ENCODE measurements around the gene TPH1.
"Not testable (repeated sequence)": the region's sequence is repeated elsewhere in the genome, so short reads cannot be mapped to it uniquely, and the experiment has no call there.

Gene TPH1

DNA sequence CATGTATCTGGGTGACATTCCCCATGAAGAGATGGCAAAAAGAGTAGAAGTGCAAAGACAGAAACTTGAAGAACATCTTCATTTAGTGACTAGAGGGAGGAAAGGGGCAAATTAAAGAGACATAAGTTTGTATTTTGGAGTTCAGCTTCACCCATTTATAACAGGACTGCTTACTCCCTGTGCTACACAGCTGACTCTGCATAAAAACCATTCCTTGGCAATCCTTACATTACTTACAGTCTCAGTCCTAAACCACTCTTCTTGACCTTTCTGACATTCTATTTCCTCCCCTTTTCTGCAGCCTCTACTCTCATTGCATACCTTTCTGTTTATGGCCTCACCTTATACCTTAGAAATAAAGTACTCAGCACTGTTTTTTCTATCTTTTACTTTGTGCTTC is 26.4 kb downstream of the TPH1 start:
- no peak for DNase-seq (ENCODE audit: low read depth)

DNA sequence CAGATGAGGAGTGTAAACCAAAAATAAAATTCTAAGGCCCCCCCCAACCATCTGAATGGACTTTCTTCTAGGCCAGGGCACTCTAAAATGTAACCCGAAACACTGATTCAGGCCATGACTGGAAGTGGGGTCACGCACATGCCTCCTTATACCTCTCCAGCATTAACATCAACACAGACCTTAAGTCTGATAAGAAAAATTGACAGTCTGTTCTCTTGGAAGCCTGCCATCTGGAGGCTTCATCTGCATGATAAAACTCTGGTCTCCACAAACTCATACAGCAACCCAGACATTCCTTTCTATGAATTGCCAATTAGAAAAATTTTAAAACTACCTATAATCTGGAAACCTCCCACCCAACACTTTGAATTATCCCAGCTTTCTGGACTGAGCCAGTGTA is 29.3 kb downstream of the TPH1 start:
- no peak for DNase-seq (ENCODE audit: low read depth)

GRCh38 chr11:18014876-18015275 is 31.2 kb downstream of the TPH1 start:
- no peak for DNase-seq (ENCODE audit: low read depth)

DNA sequence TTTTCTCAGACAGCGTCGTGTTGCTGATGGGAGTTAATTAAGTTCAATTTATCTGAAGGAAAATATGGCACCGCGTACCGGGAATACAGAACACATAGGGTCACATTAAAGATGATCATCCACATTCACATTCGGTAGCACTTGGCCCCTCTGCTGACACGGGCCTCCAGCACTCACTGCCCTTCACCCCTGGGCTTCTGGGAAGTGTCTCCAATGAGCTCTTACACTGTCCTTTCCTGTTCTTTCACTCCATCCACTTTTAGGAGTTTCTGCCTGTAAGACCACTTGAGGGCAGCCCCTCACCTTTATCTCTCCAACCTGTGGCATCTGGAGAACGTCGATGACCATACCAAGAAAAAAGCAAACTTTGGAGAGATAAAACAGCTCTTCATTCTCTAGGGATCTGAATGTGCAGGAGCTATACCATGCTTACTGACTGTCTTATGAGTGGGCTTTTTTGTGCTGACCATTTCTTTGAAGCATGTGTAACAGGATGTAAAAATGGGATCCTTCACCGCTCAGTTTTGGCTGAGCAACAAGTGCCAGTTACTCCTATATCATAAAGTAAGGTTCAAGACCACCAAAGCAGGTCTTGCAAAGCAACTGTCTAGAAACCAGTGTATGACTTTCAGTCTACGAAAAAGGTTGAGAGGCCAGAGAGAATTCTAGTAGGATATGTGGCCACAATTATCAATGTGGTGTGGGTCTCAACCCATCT is 32.1 kb downstream of the TPH1 start:
- no peak for DNase-seq (ENCODE audit: low read depth)

- DNase-seq (ENCODE audit: low read depth), result peak; percentile 82
These were observed 32.9 kb downstream of the TPH1 start, which contains the start of gene SERGEF for GRCh38 chr11:18012906-18013781. TSS of gene SERGEF (minus strand) at chr11:18013047. CDS start at chr11:18013010, 37 bp downstream.

- DNase-seq (ENCODE audit: low read depth), result no peak
These were observed 33.8 kb downstream of the TPH1 start for GRCh38 chr11:18012122-18012905.

- no peak for DNase-seq (ENCODE audit: low read depth)
These were observed 34.4 kb downstream of the TPH1 start for GRCh38 chr11:18011633-18012032.

- no peak for DNase-seq (ENCODE audit: low read depth)
These were observed 35.0 kb downstream of the TPH1 start for GRCh38 chr11:18010977-18011586.

- no peak for DNase-seq (ENCODE audit: low read depth)
These were observed 35.9 kb downstream of the TPH1 start for GRCh38 chr11:18010121-18010670.

- no peak for DNase-seq (ENCODE audit: low read depth)
These were observed 40.5 kb downstream of the TPH1 start for GRCh38 chr11:18005376-18006129.

DNA sequence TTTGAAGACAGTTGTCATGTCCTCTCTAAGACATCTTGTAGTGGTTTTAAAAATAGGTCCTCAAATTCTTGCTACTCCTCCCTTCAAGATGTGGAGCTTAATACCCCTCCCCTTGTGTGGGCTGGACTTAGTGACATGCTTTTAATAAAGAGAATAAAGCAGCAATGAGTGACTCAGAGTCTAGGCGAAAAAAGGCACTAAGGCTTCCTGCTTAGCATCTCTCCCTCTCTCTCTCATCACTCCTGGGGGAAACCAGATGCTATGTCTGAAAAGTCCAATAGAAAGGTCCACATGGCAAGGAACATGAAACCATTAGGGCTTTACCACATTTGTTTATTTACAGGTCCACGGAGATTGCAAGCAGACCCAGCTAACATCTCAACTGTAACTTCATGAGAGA is 44.9 kb downstream of the TPH1 start:
- DNase-seq (ENCODE audit: low read depth), result no peak

DNA sequence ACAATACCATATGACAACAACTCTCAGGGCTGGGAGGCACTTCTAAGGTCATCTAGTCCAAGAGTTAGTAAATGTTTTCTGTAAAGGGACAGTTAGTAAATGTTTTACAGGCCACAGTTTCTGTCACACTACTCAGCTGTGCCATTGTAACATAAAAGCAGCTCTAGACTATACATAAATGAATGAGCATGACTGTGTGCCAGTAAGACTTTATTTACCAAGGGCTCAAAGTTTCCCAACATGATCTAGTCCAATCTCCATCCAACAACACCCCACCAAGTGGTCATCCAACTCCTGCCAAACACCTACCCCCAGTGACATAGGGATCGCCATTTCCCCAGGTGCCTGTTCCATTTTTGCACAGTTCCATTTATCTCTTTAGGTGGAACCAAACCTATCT is 45.3 kb downstream of the TPH1 start:
- DNase-seq (ENCODE audit: low read depth), result no peak

- DNase-seq (ENCODE audit: low read depth), result not testable (repeated sequence)
These were observed 45.9 kb downstream of the TPH1 start for GRCh38 chr11:18000128-18000527.

Data from activated gamma-delta T cell treated with anti-CD3 and anti-CD28 coated beads, Interleukin-2, amount 50 U/mL, for 16 hours (primary cell).